Measurements from ENCODE around the gene SDF4. TPM values are rescaled to one million over a fixed set of nuclear protein-coding genes. Genes with fewer than 3 reads are reported as not detected.

Gene SDF4
- total RNA-seq, 1 donor from 2014 or later: 134 TPM

DNA sequence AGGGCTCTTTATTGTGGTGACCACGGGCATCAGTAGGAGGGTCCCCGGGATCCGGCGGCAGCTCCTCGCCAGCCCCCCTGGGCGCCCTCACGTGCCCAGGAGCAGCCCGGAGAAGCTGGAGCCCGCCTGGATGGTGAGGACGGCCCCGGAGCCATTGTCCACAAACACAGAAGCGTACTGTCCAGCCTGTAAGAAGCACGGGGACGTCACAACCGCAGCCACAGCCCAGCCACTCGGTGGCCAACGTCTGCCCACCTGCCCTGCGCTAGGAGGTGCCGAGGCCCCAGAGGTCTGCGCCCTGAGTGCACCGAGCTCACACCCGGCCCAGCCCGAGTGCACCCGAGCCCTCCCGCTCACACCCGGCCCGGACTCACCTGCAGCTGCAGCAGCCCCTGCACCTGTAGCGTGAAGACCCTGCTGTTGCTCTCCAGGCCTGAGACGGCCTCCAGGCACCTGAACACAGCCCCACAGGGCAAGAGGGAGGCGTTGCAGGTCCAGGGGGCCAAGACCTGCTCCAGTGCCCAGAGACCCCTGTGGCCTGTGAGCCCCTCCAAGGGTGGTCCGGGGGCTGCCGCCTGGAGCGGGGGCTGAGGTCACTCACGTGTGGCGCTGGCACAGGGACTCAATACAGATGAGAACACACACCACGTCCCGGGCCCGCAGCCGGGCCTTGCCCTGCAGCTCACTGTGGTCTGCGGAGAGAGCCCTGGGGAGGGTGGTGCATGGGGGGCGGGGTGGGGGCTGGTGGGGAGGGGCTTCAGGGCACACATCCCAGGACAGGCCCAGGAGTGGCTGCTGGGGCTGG lies 10.9 kb upstream of the SDF4 start:
- DNase-seq (ENCODE audit: low spot score): no peak

DNA sequence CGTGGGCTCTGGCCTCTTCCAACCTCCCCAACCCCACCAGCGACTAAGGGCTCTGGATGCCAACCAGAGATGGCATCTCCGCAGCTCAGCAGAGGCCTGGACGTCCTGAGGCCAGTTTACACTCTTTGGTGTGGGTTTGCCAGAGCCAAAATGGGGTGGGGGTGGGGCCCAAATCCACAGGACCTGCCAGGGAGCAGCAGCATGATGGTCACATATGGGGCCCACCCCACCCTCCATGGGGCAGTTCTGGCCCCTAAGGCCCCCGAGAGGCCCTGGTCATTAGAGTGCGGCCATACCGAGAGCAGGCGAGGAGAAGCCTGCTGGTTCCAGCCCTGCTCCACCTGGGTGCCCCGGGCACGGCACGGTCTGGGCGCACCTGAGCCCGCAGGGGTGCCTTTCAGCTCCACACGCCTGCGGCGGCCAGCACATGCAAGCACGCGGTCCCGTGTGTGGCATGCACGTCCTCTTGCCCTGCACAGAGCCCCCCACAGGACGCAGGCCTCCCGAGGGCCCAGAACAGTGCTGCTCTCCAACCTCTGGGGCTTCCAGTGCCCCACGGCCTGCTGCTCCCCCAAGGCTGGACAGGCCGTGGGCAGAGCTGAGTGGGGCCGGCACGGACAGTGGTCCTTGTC lies 9.9 kb upstream of the SDF4 start:
- no peak for DNase-seq (ENCODE audit: low spot score)

DNA sequence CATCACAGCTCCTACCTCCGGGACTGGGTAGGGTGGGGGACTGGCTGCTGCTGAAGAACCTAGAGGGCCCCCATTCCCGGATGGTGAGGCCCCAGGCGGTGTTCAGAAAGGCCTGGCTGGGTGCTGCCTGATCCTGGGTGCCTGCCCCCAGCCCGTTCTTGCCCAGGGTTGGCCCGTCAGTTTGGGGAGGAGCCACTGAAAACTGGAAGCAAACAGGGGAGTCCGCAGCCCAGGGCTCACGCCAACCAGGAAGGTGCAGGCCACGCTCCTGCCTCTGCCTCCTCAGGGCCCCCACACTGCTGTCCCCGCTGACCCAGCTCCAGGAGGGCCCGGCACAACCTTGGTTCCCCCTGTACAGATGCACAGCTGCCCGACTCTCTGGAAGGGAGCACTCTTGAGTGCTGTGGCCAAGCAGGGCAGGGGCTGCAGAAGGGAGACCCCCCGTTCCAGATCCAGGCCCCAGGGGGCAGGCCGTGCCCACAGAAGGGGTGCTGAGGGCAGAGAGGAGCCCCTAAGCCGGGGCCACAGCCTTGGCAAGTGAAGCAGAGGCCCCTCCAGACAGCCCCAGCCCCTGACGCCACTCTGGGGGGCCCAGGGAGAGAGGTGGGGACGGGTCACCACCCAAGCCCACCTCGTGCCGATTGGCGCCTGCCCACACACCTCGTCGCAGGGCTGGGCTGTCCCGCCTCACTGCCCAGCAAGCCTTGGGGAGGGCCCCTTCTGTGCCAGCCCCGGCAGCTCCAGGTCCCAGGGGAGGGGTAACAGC lies 9.2 kb upstream of the SDF4 start:
- DNase-seq (ENCODE audit: low spot score): no peak

DNA sequence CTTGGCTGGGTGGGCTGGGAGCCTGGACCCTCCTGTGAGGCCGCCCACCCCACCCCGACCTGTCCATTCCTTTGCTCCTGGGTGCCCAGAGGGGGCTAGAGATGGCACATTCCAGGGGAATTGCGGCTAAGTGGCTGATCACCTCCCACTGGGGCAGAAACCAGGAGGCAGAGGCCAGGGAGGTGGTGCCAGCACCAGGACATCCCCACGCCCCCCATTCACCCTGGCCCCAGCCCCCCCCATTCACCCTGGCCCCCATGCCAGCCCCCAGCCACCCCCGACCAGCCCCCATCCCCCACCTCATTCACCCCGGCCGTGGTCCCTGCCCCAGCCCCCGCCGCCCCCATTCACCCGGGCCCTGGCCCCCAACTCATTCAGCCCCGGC lies 8.5 kb upstream of the SDF4 start:
- no peak for DNase-seq (ENCODE audit: low spot score)

DNA sequence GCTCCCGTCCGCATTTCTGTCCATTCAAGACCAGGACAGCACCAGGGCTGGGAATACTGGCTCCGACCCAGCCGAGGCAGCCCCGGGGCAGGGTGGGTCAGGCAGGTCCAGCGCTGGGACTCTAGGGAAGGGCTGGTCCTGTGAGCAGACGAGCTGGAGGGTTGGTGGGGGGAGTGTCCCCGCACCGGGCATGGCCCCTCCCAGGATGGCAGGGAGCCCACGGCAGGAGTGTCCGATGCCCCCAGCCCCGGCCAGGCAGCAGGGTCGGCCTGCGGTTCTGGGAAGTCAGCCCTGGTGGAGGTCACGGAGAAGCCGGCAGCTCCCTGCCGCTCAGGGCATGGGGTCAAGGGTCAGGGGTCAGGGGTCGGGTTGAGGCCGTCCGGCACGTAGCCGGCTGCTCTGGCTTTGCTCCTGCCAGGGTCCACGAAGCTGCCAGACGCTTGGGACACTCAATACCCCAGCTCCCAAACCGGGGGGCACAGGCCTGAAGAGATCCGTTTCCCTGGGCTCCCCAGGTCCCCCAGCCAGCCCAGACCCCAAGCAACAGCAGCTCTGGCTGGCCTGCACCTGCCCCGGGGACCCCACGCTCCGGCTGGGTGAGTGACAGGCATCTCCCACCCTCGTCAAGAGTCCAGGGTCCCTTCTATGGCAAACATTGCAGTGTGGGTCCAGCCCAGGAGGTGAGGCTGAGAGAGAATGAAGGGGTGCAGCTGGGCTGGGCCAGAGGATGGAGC lies 8.0 kb upstream of the SDF4 start:
- no peak for DNase-seq (ENCODE audit: low spot score)

DNA sequence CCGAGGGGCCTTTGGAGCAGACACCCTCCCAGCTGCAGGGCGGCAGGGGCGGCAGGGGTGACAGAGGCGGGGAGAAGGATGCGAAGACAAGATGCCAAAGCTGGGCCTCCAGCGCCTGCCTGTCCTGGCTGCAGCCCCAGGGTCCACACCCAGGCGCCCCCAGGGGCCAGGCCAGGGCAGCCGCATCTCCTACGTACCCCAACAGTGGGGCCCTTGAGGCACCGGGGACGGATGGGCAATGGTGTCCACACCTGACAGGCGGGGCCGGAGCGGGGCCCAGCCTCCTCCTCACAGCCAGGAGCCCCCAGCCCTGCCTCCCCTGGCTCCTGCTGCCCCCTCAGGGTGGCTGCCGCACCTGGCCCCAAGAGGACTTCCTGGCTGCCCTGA lies 7.4 kb upstream of the SDF4 start:
- no peak for DNase-seq (ENCODE audit: low spot score)

DNA sequence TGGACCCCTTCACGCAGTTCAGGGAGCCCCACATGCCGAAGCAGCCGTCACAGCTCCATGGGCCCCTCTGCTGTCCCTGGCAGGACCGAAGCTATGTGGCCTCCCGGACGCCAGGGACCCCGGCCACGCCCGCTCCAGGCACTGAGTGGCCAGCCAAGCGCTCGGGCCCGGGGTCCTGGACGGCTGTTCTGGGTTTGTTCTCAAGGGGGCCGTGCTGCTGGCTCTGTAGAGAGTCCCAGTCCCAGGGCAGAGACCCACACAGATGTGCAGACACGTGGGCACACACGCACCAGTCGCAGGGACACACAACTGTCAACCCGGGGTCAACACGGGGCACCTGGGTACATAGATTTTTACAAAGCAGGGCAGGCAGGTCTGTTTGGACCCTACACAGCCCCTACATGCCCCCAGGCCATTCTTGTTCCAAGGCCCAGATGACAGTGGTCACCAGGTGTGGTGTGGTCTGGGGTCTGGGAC lies 6.9 kb upstream of the SDF4 start:
- DNase-seq (ENCODE audit: low spot score): no peak

DNA sequence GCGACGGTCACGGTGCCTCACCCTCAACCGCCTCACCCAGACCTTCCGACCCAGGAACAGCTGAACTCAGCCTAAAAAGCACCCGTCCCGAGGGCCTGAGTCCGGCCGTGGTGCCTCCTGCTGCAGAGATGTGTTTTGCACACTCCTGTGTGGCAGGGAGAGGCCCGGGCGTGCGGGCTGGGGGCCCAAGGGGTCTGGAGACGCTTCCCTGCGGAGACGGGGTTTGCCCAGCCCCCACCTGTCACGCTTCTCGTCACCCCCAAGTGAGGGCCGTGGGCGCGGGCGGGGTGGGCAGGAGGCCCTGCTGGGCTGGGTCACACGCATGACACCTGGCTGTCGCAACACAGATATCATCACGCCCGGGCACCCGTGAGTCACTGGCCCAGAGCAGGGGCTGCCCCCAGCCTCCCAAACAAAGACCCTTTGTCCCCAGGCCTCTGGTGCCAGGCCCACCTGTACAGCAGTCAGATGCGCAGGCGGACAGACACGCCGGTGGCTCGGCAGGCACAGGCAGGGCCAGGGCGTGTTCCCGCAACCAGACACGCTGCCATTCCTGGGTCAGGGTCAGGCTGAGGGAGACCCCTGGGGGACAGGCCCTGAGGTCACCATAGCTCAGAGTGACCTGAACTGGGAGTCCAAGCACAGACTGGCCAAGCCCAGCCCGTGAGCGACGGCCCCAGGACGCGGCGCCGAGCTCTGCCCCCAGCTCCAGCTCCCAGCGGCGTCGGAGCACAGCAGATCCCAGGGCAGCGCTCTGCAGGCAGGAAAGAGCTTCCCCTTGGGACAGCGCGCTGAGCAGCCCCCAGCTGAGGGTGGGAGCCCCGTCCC lies 6.3 kb upstream of the SDF4 start:
- no peak for DNase-seq (ENCODE audit: low spot score)

DNA sequence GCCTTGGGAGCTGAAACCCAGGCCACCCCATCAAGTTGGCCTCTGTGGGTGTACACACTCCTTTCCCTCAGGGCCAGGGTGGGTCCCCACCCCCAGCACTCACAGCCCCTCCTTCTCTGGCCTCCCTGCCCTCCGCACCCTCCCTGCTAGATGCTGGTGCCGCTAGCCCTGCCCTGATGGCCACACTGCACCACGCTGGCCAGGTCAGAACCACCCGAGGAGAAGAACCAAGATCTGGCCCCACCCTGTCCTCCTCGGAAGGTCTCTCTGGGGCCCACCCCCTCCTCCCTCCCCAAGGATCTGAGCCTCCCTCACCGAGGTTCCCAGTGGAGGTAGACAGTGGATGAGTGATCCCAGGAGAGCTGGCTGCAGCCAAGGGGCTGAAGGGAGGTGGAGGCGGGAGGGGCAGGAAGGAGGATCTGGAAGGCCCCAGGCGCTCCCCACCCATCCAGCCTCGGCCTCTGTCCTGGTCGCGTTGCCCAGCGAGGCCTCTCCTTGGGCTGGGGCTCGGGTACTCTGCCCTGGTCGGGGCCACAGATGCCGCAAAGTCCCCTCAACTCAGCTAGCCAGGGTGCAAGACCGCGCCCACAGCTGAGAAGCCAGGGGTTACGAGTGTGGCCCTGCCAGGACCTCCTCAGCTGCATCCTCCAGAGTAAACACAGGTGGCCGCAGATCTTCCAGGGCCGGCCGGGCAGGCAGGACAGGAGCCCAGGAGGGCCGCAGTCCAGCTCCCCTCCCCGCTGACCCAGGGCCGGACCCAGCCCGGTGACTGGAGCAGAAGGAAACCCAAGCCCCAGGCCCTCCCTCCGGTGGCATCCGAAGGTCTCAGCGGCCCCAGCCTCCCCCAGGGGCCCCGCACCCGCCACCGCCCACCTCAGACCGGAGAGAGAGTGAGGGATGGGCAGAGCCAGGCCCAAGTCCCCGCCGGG lies 5.4 kb upstream of the SDF4 start:
- DNase-seq (ENCODE audit: low spot score): no peak

DNA sequence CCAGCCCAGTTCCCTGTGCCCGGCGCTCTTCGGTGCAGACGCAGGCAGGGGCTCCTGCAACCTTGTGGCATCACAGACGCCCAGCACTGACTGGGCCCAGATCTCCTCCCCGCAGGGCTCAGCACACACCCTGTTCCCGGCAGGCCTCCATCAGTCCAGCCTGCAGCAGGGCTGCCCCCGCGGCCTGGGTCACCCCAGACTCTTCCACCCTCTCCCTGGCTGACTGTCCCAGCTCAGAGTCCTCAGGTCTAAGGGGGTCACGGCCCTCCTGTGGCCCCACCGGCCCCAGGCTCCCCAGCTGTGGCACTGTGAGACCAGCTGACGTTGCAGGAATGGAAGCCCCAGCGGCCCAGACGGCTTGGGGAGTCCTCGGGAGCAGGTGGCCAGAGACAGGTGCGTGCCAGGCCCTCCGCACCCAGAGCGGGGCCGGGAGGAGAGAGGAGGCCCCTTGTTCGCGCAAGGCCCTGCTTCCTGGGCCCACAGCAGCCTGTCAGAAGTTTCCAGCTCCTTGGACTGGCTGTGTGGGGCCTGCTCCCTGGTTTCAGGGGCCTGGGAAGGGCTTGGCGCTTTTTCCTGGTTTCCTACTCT lies 4.5 kb upstream of the SDF4 start:
- no peak for DNase-seq (ENCODE audit: low spot score)

DNA sequence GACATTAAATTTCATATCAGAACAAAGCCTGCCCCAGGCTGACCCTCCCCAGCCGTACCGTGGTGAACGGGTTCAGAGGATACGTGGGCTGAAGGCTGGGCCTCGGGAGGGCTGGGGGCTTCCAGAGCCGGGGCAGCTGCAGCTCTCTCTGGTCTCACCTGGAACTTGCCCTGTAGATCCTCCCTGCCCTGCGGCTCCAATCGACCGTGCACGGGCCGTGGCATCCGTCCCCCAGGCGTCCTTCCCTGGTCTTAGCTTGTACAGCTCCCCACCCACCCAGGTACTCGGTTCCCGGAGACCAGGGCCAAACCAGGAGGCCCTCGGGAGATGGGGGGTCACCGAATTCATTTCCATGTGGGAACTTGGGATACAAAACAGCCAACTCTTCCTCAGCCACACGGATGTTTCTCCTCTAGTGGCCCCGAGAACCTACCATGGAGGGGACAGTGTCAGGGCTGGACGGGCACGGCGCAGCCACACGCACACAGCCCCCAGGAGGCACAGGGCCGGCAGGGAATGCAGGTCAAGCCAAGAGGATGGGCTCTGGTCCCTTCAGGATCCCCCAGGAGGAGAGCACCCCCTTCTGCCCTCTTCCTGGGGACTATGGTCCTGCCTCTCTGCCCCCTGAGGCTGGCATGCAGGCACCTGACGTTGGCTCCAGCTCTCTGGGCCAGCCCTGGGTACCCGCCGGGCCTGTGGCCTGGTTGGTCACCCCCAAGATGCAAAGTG lies 3.4 kb upstream of the SDF4 start:
- DNase-seq (ENCODE audit: low spot score): no peak

DNA sequence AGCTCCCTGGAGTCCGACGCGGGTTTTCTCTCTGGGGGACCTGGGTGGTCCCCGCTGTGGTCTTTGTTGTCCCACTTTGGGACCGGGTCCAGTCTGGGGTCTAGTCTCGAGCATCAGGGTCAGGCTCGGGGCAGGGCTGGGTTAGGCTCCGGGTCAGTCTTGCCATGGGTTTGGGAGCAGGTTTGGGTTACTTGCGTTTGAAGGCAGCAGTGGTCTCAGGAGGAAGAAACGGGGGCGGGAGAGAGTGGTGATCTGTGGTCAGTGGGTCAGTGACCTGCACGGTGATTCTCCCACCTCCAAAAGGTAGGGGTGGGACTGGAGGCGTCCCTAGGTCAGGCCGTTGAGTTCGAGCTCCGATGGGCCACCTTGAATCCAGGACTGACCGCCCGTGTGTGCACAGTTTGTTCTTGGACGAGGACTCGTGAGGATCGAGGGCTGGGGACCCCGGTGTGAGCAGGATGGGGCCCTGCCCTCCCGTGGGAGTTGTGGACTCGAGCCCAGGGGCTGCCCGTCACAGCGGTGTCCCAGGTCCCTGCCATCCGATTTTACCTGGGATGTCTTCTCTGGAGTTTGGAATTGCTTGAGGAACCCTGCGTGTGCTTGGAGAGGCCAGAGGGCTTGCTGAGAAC lies 2.5 kb upstream of the SDF4 start:
- DNase-seq (ENCODE audit: low spot score): no peak

DNA sequence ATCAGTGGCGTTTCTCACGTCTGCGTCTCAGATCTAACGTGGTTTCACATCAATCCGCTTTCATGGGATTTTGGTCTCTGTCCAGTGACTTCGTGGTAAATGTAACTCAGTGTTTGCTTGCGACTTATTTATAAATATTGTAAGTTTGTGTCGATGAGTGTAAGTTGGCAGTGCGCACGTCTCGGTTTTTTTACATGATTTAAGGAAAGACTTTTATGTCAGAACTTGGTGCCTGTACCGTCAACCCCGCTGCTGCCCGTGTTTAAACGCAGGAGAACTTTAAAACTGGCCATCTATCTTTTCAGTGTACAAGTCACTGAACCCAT lies 1.7 kb upstream of the SDF4 start:
- no peak for DNase-seq (ENCODE audit: low spot score)

DNA sequence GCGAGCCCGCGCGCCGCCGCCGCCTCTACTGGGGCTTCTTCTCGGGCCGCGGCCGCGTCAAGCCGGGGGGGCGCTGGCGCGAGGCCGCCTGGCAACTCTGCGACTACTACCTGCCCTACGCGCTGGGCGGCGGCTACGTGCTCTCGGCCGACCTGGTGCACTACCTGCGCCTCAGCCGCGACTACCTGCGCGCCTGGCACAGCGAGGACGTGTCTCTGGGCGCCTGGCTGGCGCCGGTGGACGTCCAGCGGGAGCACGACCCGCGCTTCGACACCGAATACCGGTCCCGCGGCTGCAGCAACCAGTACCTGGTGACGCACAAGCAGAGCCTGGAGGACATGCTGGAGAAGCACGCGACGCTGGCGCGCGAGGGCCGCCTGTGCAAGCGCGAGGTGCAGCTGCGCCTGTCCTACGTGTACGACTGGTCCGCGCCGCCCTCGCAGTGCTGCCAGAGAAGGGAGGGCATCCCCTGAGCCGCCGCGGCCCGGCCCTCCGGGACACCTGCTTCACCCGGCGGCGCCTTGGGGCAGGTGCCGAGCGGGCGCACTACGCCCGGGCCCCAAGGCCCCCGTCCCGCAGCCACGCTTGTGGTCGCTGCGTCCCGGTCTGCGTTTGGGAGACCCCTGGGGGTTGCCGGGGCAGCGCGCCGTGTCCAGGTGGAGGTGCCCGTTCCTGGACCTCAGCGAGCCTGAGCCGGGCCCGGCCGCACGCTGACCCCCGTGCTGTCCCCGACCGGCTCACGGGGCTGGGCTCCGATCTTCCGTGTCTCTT lies 1.2 kb upstream of the SDF4 start:
- DNase-seq (ENCODE audit: low spot score): no peak

DNA sequence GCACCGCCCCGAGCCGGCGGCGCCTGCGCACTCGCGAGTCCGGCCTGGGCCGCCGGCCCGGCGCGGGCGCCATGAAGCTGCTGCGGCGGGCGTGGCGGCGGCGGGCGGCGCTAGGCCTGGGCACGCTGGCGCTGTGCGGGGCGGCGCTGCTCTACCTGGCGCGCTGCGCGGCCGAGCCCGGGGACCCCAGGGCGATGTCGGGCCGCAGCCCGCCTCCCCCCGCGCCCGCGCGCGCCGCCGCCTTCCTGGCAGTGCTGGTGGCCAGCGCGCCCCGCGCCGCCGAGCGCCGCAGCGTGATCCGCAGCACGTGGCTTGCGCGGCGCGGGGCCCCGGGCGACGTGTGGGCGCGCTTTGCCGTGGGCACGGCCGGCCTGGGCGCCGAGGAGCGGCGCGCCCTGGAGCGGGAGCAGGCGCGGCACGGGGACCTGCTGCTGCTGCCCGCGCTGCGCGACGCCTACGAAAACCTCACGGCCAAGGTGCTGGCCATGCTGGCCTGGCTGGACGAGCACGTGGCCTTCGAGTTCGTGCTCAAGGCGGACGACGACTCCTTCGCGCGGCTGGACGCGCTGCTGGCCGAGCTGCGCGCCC lies 501 bp upstream of the SDF4 start, which contains the start of gene B3GALT6:
B3GALT6 (plus strand) TSS at position 30 of the 588 bp plus-strand sequence; CDS start at position 72, 42 bp downstream.
- no peak for DNase-seq (ENCODE audit: low spot score)

DNA sequence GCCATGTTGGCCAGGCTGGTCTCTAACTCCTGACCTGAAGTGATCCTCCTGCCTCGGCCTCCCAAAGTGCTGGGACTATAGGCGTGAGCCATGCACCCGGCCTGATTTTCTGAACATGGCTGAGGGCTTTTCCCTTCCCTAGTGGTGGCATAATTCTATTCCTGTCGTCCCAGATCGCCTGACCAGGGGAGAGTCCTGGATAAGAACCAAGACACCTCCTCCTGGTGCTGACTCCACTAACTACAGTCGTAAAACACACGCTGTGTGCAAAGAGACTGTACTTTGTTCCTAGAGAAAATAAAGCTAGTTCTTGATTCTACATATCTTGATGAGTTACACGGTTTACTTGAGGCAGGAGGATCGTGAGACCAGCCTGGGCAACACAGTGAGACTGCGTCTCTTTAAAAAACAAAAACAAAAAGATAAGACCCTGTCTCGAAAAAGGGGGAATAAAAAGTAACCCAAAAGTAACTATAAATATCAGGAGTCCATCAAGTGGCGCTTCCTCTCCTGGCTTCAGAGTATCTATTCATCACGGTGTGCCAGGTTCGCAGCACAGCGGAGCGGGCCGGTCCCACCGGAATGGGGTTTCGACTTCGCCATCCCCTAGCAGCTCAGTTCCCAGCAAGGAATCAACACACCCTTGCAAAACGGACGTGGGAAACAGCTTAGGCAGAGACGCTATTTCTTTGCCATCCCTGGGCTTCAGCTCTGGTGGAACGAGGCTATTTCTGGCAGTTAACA lies 973 bp downstream of the SDF4 start:
- no peak for DNase-seq (ENCODE audit: low spot score)

DNA sequence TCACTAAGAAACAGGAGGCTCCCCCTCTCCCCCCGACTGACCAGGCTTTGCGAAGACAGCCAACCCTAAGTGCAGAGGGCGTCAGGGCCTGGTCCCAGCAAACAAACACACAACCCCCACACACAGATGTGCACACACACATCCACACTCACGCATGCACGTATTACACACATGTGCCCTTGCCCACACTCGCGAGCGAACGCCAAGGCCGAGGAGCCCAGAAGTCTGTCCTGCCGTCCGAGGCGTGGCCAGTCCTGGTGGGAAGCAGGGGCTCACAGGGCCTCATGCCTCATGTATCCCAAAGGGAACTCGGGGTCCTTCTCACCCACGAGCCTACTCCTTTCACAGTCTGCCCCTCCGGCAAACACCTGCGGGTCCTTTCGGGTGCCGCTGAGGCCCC lies 2.0 kb downstream of the SDF4 start:
- DNase-seq (ENCODE audit: low spot score): no peak

All from ureter (tissue), 1 donor.